ENCODE data around the gene RAE1. TPM values are rescaled to one million over a fixed set of nuclear protein-coding genes. Genes with fewer than 3 reads are reported as not detected.
"Not testable (repeated sequence)": the region's sequence is repeated elsewhere in the genome, so short reads cannot be mapped to it uniquely, and the experiment has no call there.

Gene RAE1
- total and polyA plus RNA-seq, 2 experiments from 2014 or later: 35.8 to 43.3 TPM

- no peak overlapping the region for H3K4me2 ChIP-seq
- no peak overlapping the region for H3K27ac ChIP-seq
- H3K27me3 ChIP-seq: no peaks in the 10 kb centered on the region
- no peaks in the 10 kb centered on the region for H3K36me3 ChIP-seq (replicated peaks; ENCODE audit: insufficient read depth, low read depth)
- DNase-seq (ENCODE audit: low spot score): no peak
- no peaks in the 10 kb centered on the region for H3K9me3 ChIP-seq (ENCODE audit: low read depth)
- peaks cover 12% of the 10 kb centered on the region for H3K79me2 ChIP-seq
- H2AFZ ChIP-seq: no peak overlapping the region
- no peak overlapping the region for H3K4me3 ChIP-seq
- no peaks in the 10 kb centered on the region for H3K9me2 ChIP-seq (replicated peaks; ENCODE audit: insufficient read depth)
- TF ChIP-seq EZH2phosphoT487 (IDR thresholded peaks at IDR 0.05; ENCODE audit: low read depth, severe bottlenecking, unreplicated experiment) (no peak), EZH2 (IDR thresholded peaks at IDR 0.05; ENCODE audit: borderline replicate concordance) (no peak)
- TF ChIP-seq, protein P1, sequence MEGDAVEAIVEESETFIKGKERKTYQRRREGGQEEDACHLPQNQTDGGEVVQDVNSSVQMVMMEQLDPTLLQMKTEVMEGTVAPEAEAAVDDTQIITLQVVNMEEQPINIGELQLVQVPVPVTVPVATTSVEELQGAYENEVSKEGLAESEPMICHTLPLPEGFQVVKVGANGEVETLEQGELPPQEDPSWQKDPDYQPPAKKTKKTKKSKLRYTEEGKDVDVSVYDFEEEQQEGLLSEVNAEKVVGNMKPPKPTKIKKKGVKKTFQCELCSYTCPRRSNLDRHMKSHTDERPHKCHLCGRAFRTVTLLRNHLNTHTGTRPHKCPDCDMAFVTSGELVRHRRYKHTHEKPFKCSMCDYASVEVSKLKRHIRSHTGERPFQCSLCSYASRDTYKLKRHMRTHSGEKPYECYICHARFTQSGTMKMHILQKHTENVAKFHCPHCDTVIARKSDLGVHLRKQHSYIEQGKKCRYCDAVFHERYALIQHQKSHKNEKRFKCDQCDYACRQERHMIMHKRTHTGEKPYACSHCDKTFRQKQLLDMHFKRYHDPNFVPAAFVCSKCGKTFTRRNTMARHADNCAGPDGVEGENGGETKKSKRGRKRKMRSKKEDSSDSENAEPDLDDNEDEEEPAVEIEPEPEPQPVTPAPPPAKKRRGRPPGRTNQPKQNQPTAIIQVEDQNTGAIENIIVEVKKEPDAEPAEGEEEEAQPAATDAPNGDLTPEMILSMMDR (IDR thresholded peaks at IDR 0.05; ENCODE audit: poor library complexity): no peak
- WGBS (ENCODE audit: low lambda C conversion rate, missing lambda C conversion rate): 82% methylated on average over 4 of the region's 4 CpGs
- no peaks in the 10 kb centered on the region for H3K4me1 ChIP-seq (ENCODE audit: insufficient read depth)
- H4K20me1 ChIP-seq (ENCODE audit: insufficient read depth, poor library complexity, severe bottlenecking): peaks cover 5% of the 10 kb centered on the region
Observed at GRCh38 chr20:57347393-57347792, 3.7 kb upstream of the RAE1 start.

GRCh38 chr20:57348200-57348921 lies 2.7 kb upstream of the RAE1 start:
- not testable (repeated sequence) for H2AFZ ChIP-seq; H4K20me1 ChIP-seq (ENCODE audit: insufficient read depth, poor library complexity, severe bottlenecking); H3K27ac ChIP-seq; H3K4me1 ChIP-seq (ENCODE audit: insufficient read depth); H3K9me2 ChIP-seq (replicated peaks; ENCODE audit: insufficient read depth); DNase-seq (ENCODE audit: low spot score); H3K4me2 ChIP-seq; H3K9me3 ChIP-seq (ENCODE audit: low read depth); H3K27me3 ChIP-seq; H3K36me3 ChIP-seq (replicated peaks; ENCODE audit: insufficient read depth, low read depth); H3K4me3 ChIP-seq
- WGBS (ENCODE audit: low lambda C conversion rate, missing lambda C conversion rate): 93% methylated on average over 26 of the region's 47 CpGs
- peaks cover 22% of the 10 kb centered on the region for H3K79me2 ChIP-seq

DNA sequence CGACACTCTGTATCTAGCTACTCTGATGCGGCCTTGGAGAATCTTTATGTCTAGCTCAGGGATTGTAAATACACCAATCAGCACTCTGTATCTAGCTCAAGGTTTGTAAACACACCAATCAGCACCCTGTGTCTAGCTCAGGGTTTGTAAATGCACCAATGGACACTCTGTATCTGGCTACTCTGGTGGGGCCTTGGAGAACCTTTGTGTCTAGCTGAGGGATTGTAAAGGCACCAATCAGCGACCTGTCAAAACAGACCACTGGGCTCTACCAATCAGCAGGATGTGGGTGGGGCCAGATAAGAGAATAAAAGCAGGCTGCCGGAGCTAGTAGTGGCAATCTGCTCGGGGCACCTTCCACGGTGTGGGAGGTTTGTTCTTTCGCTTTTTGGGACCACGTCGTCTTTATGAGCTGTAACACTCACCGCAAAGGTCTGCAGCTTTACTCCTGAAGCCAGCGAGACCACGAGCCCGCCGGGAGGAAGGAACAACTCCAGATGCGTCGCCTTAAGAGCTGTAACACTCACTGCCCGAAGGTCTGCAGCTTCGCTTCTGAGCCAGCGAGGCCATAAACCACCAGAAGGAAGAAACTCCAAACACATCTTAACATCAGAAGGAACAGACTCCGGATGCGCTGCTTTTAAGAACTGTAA lies 2.0 kb upstream of the RAE1 start:
- not testable (repeated sequence) for H3K36me3 ChIP-seq (replicated peaks; ENCODE audit: insufficient read depth, low read depth); H3K4me2 ChIP-seq; H3K4me3 ChIP-seq; H3K9me2 ChIP-seq (replicated peaks; ENCODE audit: insufficient read depth); H3K9me3 ChIP-seq (ENCODE audit: low read depth); H4K20me1 ChIP-seq (ENCODE audit: insufficient read depth, poor library complexity, severe bottlenecking); H3K27me3 ChIP-seq; H3K27ac ChIP-seq; DNase-seq (ENCODE audit: low spot score); H2AFZ ChIP-seq; H3K4me1 ChIP-seq (ENCODE audit: insufficient read depth)
- H3K79me2 ChIP-seq: peaks cover 28% of the 10 kb centered on the region
- WGBS (ENCODE audit: low lambda C conversion rate, missing lambda C conversion rate): 89% methylated on average over 21 of the region's 21 CpGs

DNA sequence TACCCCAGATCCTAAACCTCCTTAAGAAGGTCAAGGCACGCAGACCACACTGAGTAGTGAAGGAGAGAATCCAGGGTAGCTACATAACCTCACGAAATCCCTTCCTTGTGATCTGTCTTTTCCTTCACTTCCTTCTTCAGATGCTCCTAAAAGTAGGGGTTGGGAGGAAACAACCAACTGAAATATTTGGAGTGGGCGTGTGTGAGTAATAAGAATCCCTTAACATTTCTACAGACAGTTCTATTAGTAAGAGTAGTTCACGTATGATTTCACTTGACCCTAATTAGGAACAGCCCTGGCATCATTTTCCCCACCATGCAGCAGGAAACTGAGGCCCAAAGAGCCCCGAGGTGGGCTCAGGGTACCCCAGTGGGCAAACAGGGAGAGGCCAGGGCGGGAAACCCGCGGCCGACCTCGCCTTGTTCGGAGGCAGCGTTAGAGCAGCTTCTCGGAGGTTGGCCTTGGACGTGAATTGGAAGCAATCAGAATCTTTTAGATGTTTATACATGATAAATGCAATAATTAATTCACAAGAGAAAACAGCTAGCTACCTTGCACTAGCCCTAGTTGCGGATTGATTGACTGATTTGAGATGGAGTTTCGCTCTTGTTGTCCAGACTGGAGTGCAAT lies 859 bp upstream of the RAE1 start:
- TF ChIP-seq EZH2 (IDR thresholded peaks at IDR 0.05; ENCODE audit: borderline replicate concordance) (no peak), EZH2phosphoT487 (IDR thresholded peaks at IDR 0.05; ENCODE audit: low read depth, severe bottlenecking, unreplicated experiment) (no peak)
- TF ChIP-seq, protein P1 (IDR thresholded peaks at IDR 0.05; ENCODE audit: poor library complexity): no peak
- H3K36me3 ChIP-seq (replicated peaks; ENCODE audit: insufficient read depth, low read depth): no peaks in the 10 kb centered on the region
- no peaks in the 10 kb centered on the region for H3K4me1 ChIP-seq (ENCODE audit: insufficient read depth)
- 93% methylated on average over 16 of the region's 16 CpGs for WGBS (ENCODE audit: low lambda C conversion rate, missing lambda C conversion rate)
- no peak overlapping the region for H3K4me3 ChIP-seq
- H3K27ac ChIP-seq: no peak overlapping the region
- H3K4me2 ChIP-seq: no peak overlapping the region
- H3K27me3 ChIP-seq: no peaks in the 10 kb centered on the region
- H3K9me3 ChIP-seq (ENCODE audit: low read depth): no peaks in the 10 kb centered on the region
- peaks cover 38% of the 10 kb centered on the region for H3K79me2 ChIP-seq
- peaks cover 7% of the 10 kb centered on the region for H4K20me1 ChIP-seq (ENCODE audit: insufficient read depth, poor library complexity, severe bottlenecking)
- H3K9me2 ChIP-seq (replicated peaks; ENCODE audit: insufficient read depth): no peaks in the 10 kb centered on the region
- no peak for DNase-seq (ENCODE audit: low spot score)
- H2AFZ ChIP-seq: no peak overlapping the region

GRCh38 chr20:57350726-57351041 lies 371 bp upstream of the RAE1 start:
- Histone ChIP-seq H3K4me3 (peak overlapping the region; percentile 43), H3K79me2 (peaks cover 43% of the 10 kb centered on the region), H3K4me2 (peak overlapping the region; percentile 67), H2AFZ (peak overlapping the region; percentile 58), H3K27ac (peak overlapping the region; percentile 81)
- not testable (repeated sequence) for DNase-seq (ENCODE audit: low spot score); H4K20me1 ChIP-seq (ENCODE audit: insufficient read depth, poor library complexity, severe bottlenecking); H3K27me3 ChIP-seq; H3K4me1 ChIP-seq (ENCODE audit: insufficient read depth); H3K9me2 ChIP-seq (replicated peaks; ENCODE audit: insufficient read depth); H3K9me3 ChIP-seq (ENCODE audit: low read depth); H3K36me3 ChIP-seq (replicated peaks; ENCODE audit: insufficient read depth, low read depth)
- WGBS (ENCODE audit: low lambda C conversion rate, missing lambda C conversion rate): 89% methylated on average over 3 of the region's 24 CpGs
